Endothelial cell of umbilical vein (primary cell): ENCODE data around the gene SETSIP. TPM values are rescaled to one million over a fixed set of nuclear protein-coding genes. Genes with fewer than 3 reads are reported as not detected.

ENCODE experiments used
- BruUV-seq: library from RNA; stranded (reverse); fragments of 400-500 nt; replicated peaks from 2 replicates; lab custom pipeline; 2021; lab: Mats Ljungman, UMichigan
- CTCF ChIA-PET: fragments of 300-600, 350-600 bp; sonication (Branson Sonifier 250); formaldehyde crosslinking; loops from one replicate; lab custom pipeline; 2021; ENCODE audit warnings: antibody characterized with exemption, inconsistent platforms; lab: Charles Lee
- POLR2A ChIA-PET: fragments of 300-600, 350-600 bp; sonication (Branson Sonifier 250); formaldehyde crosslinking; loops from one replicate; lab custom pipeline; 2021; ENCODE audit warnings: antibody characterized with exemption, inconsistent platforms; lab: Charles Lee
- DNase-seq: peaks from one replicate; pipeline ENCODE4 v3.0.0-alpha.2; 2011; ENCODE audit warnings: low read depth, low spot score
- FAIRE-seq: peaks from 2 replicates; lab custom pipeline; 2011; peaks lifted over from hg19 to GRCh38; lab: Jason Lieb, UNC
- H2AFZ ChIP-seq: 2 replicates; pipeline ENCODE4 v1.6.0; 2012; ENCODE audit warnings: low read depth, low read length, control low read depth, inconsistent platforms
- H3K27ac ChIP-seq: 2 replicates; pipeline ENCODE4 v1.5.1; 2011; ENCODE audit warnings: low read depth, mild to moderate bottlenecking, control low read depth, low read length, moderate library complexity; ENCODE audit not compliant: insufficient read depth
- H3K27me3 ChIP-seq, 2 experiments: 2 replicates each; pipeline versions ENCODE4 v1.6.0 to v1.6.1; 2011; ENCODE audit warnings: low read length in 2 of 2, mixed read lengths in 1 of 2; ENCODE audit not compliant: control insufficient read depth in 2 of 2, insufficient read depth in 2 of 2
- H3K36me3 ChIP-seq, 2 experiments: 2 replicates in 1 of 2; 3 replicates in 1 of 2; pipeline ENCODE4 v1.5.1; 2011; ENCODE audit warnings: low read length in 2 of 2, mild to moderate bottlenecking in 1 of 2, moderate library complexity in 1 of 2; ENCODE audit not compliant: control insufficient read depth in 2 of 2, insufficient read depth in 2 of 2; ENCODE audit errors: extremely low read depth in 1 of 2
- H3K4me1 ChIP-seq: 3 replicates; pipeline ENCODE4 v1.5.1; 2011; ENCODE audit warnings: mild to moderate bottlenecking, low read length; ENCODE audit not compliant: control insufficient read depth, insufficient read depth; ENCODE audit errors: extremely low read depth
- H3K4me2 ChIP-seq: 2 replicates; pipeline ENCODE4 v1.6.1; 2011; ENCODE audit warnings: low read length, control low read depth, mixed read lengths; ENCODE audit not compliant: insufficient read depth
- H3K4me3 ChIP-seq, 3 experiments: fragments of 200-600 bp in 1 of 3; sonication (generic), shearing (Covaris generic) in 1 of 3; replicated peaks in 1 of 3; 2 replicates each; pipeline ENCODE4 v1.5.1; 2011 to 2016; ENCODE audit warnings: control low read depth in 3 of 3, low read length in 3 of 3, mild to moderate bottlenecking in 2 of 3, inconsistent platforms in 1 of 3, low read depth in 1 of 3, moderate library complexity in 1 of 3; ENCODE audit not compliant: insufficient read depth in 1 of 3
- H3K79me2 ChIP-seq: 2 replicates; pipeline ENCODE4 v1.6.0; 2012; ENCODE audit warnings: low read length, inconsistent platforms; ENCODE audit not compliant: control insufficient read depth, insufficient read depth
- H3K9ac ChIP-seq: replicated peaks from 2 replicates; pipeline ENCODE3; 2011; ENCODE audit warnings: low read length, control low read depth; ENCODE audit not compliant: insufficient read depth; ENCODE audit errors: extremely low read depth
- H3K9me1 ChIP-seq: replicated peaks from 3 replicates; pipeline ENCODE4 v1.6.0; 2011; ENCODE audit warnings: mild to moderate bottlenecking, low read length; ENCODE audit not compliant: control insufficient read depth, insufficient read depth; ENCODE audit errors: extremely low read depth
- H3K9me3 ChIP-seq: replicated peaks from 2 replicates; pipeline ENCODE4 v1.5.1; 2012; ENCODE audit warnings: low read length, inconsistent platforms; ENCODE audit not compliant: control insufficient read depth, insufficient read depth
- H4K20me1 ChIP-seq: replicated peaks from 2 replicates; pipeline ENCODE3; 2011; ENCODE audit warnings: mild to moderate bottlenecking, low read length; ENCODE audit not compliant: control insufficient read depth, insufficient read depth; ENCODE audit errors: extremely low read depth
- EZH2 ChIP-seq: IDR thresholded peaks from 2 replicates; pipeline ENCODE4 v1.6.1; 2012; ENCODE audit warnings: borderline replicate concordance, low read depth, mild to moderate bottlenecking, moderate library complexity, low read length, inconsistent platforms; ENCODE audit not compliant: severe bottlenecking
- FOS ChIP-seq: IDR thresholded peaks from 2 replicates; pipeline ENCODE4 v1.6.1; 2011; ENCODE audit warnings: mild to moderate bottlenecking, low read length, moderate library complexity, borderline replicate concordance; ENCODE audit not compliant: insufficient read depth
- GATA2 ChIP-seq: IDR thresholded peaks from 2 replicates; pipeline ENCODE4 v1.7.0; 2011; ENCODE audit warnings: low read depth, mild to moderate bottlenecking, moderate library complexity, mixed read lengths, low read length; ENCODE audit not compliant: insufficient read length, insufficient read depth
- JUN ChIP-seq: IDR thresholded peaks from 2 replicates; pipeline ENCODE4 v1.6.1; 2011; ENCODE audit warnings: borderline replicate concordance, low read depth; ENCODE audit not compliant: insufficient read length, insufficient read depth
- MYC ChIP-seq: IDR thresholded peaks from one replicate; pipeline ENCODE4 v1.6.1; 2011; ENCODE audit warnings: mild to moderate bottlenecking, low read depth, low read length
- POLR2A ChIP-seq: IDR thresholded peaks from 2 replicates; pipeline ENCODE4 v1.6.1; 2012; ENCODE audit warnings: low read depth, mild to moderate bottlenecking, control low read depth, low read length
- POLR2AphosphoS5 ChIP-seq: IDR thresholded peaks from 2 replicates; pipeline ENCODE4 v1.6.1; 2012; ENCODE audit warnings: low read depth, mild to moderate bottlenecking, control low read depth, low read length, moderate library complexity; ENCODE audit not compliant: insufficient read depth
- dilution Hi-C: fragments of 300-500 bp; cut with MboI; formaldehyde crosslinking; loops from one replicate; pipeline ENCODE4 v1.15.0; 2019; ENCODE audit warnings: low sequenced_read_pairs; ENCODE audit not compliant: extremely low pct_ligation_motif_present
- intact Hi-C: fragments of 100-400 bp; cut with micrococcal nuclease; formaldehyde crosslinking; loops from one replicate; pipeline ENCODE4 v1.10.0; 2022
- polyA plus RNA-seq, 4 experiments: library from polyadenylated mRNA; depleted of rRNA in 3 of 4; stranded (reverse) in 3 of 4; unstranded in 1 of 4; fragments of >200 nt; gene quantifications; 2 replicates each; pipeline versions ENCODE4 v1.2.1 to v1.2.3, GENCODE V29; 2011 to 2012; ENCODE audit warnings: missing spikeins in 1 of 4
- total RNA-seq: library from RNA; stranded (reverse); gene quantifications from 2 replicates; pipeline ENCODE4 v1.2.3, GENCODE V29; 2021
- TF ChIP-seq, protein P1 (sequence below): IDR thresholded peaks from 2 replicates; pipeline ENCODE4 v1.6.1; 2011; ENCODE audit not compliant: insufficient read depth, insufficient read length
- TF ChIP-seq, protein P2 (sequence below), 2 donors: IDR thresholded peaks; 1 replicate in 1 of 2; 2 replicates in 1 of 2; pipeline ENCODE4 v1.5.1; 2011; ENCODE audit warnings: low read length in 2 of 2, mild to moderate bottlenecking in 2 of 2, moderate library complexity in 2 of 2, control low read depth in 1 of 2, inconsistent platforms in 1 of 2, low read depth in 1 of 2; ENCODE audit not compliant: insufficient read depth in 1 of 2; ENCODE audit errors: extremely low read depth in 1 of 2

Gene SETSIP
- total and polyA plus RNA-seq, 2 donors (not counting 3 experiments of a cell fraction or from before 2014, with no cell fraction given) = not detected

DNA sequence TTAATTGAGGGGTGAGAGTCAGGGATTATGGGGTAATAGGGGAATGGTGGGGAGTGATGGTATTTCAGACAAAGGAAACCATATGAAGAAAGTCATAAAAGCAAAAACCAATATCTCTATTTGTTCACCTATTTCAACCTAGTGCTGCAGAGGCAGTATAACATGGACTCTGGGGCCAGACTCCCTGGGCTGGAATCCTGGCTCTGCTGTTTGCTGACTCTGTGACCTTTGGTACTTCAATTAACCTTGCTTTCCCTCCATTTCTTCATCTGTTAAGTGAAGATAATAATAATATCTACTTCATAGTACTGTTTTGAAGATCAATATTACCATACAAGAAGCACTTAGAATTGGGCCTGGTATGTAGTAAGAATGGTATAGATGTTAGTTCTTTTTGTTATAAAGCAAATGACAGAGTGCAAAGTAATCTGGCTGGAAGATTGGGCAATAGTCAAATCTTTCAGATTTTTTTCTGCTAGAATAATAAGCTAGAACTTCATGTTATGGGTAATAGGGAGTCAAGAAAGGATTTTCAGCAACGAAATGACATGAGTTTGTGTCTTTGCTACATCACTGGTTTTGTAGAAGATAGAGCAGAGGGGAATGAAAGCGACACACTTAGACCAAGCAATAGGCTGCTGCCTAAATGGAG, 36.4 kb downstream of the SETSIP start:
- no peak overlapping the region for H3K4me3 ChIP-seq
- H4K20me1 ChIP-seq = no peaks in the 10 kb centered on the region
- FAIRE-seq = no peak
- no peaks in the 10 kb centered on the region for H3K9me3 ChIP-seq
- H3K9ac ChIP-seq = no peak overlapping the region
- ChIA-PET CTCF (no interaction called here), POLR2A (no interaction called here)
- H3K27ac ChIP-seq = no peak overlapping the region
- intact Hi-C loops = no loop called here
- H2AFZ ChIP-seq = no peak overlapping the region
- no peak for DNase-seq
- no peaks in the 10 kb centered on the region for H3K9me1 ChIP-seq
- no peaks in the 10 kb centered on the region for H3K4me1 ChIP-seq
- no peaks in the 10 kb centered on the region for H3K79me2 ChIP-seq
- no peak overlapping the region for H3K4me2 ChIP-seq
- no TSS peak for BruUV-seq
- H3K36me3 ChIP-seq = no peaks in the 10 kb centered on the region
- TF ChIP-seq, protein P1, sequence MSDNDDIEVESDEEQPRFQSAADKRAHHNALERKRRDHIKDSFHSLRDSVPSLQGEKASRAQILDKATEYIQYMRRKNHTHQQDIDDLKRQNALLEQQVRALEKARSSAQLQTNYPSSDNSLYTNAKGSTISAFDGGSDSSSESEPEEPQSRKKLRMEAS = no peak
- TF ChIP-seq JUN (no peak), POLR2AphosphoS5 (no peak), MYC (no peak), POLR2A (no peak), EZH2 (no peak), GATA2 (no peak), FOS (no peak)
- TF ChIP-seq, protein P2, sequence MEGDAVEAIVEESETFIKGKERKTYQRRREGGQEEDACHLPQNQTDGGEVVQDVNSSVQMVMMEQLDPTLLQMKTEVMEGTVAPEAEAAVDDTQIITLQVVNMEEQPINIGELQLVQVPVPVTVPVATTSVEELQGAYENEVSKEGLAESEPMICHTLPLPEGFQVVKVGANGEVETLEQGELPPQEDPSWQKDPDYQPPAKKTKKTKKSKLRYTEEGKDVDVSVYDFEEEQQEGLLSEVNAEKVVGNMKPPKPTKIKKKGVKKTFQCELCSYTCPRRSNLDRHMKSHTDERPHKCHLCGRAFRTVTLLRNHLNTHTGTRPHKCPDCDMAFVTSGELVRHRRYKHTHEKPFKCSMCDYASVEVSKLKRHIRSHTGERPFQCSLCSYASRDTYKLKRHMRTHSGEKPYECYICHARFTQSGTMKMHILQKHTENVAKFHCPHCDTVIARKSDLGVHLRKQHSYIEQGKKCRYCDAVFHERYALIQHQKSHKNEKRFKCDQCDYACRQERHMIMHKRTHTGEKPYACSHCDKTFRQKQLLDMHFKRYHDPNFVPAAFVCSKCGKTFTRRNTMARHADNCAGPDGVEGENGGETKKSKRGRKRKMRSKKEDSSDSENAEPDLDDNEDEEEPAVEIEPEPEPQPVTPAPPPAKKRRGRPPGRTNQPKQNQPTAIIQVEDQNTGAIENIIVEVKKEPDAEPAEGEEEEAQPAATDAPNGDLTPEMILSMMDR (IDR thresholded peaks at IDR 0.05; ENCODE audit: extremely low read depth in 1 of 2, insufficient read depth in 1 of 2, low read depth in 1 of 2, low read length in 2 of 2) = no peak
- dilution Hi-C loops = no loop called here
- H3K27me3 ChIP-seq = no peaks in the 10 kb centered on the region
